ENCODE measurements around the gene GTF2F2.

Gene GTF2F2

GRCh38 chr13:45258334-45258675 is 138.0 kb downstream of the GTF2F2 start:
- peak; percentile 47 for DNase-seq (ENCODE audit: low read depth)
- TF ChIP-seq CTCF (IDR thresholded peaks at IDR 0.05; ENCODE audit: low read length, missing control alignments) = no peak
- no peak overlapping the region for H3K4me3 ChIP-seq (replicated peaks; ENCODE audit: low read depth, low read length)

- no peak for TF ChIP-seq CTCF (IDR thresholded peaks at IDR 0.05; ENCODE audit: low read length, missing control alignments)
- no peak for DNase-seq (ENCODE audit: low read depth)
Observed at GRCh38 chr13:45267215-45267614, 146.9 kb downstream of the GTF2F2 start.

GRCh38 chr13:45269204-45269603 is 148.9 kb downstream of the GTF2F2 start:
- no peak overlapping the region for H3K4me3 ChIP-seq (replicated peaks; ENCODE audit: low read depth, low read length)
- peak; percentile 35 for DNase-seq (ENCODE audit: low read depth)
- no peak for TF ChIP-seq CTCF (IDR thresholded peaks at IDR 0.05; ENCODE audit: low read length, missing control alignments)

More at GRCh38 chr13:45267215-45267614, 146.9 kb downstream of the GTF2F2 start:
- H3K4me3 ChIP-seq (replicated peaks; ENCODE audit: low read depth, low read length) = no peak overlapping the region

GRCh38 chr13:45276913-45277312 is 156.6 kb downstream of the GTF2F2 start:
- DNase-seq (ENCODE audit: low read depth) = no peak
- TF ChIP-seq CTCF (IDR thresholded peaks at IDR 0.05; ENCODE audit: low read length, missing control alignments) = no peak
- no peak overlapping the region for H3K4me3 ChIP-seq (replicated peaks; ENCODE audit: low read depth, low read length)

GRCh38 chr13:45278096-45278645 is 157.9 kb downstream of the GTF2F2 start:
- peak; percentile 62 for DNase-seq (ENCODE audit: low read depth)
- H3K4me3 ChIP-seq (replicated peaks; ENCODE audit: low read depth, low read length) = no peak overlapping the region
- no peak for TF ChIP-seq CTCF (IDR thresholded peaks at IDR 0.05; ENCODE audit: low read length, missing control alignments)

GRCh38 chr13:45280011-45280410 is 159.7 kb downstream of the GTF2F2 start:
- H3K4me3 ChIP-seq (replicated peaks; ENCODE audit: low read depth, low read length) = no peak overlapping the region
- TF ChIP-seq CTCF (IDR thresholded peaks at IDR 0.05; ENCODE audit: low read length, missing control alignments) = no peak
- DNase-seq (ENCODE audit: low read depth) = no peak
